ENCODE data around the gene SFXN3. TPM values are rescaled to one million over a fixed set of nuclear protein-coding genes. Genes with fewer than 3 reads are reported as not detected.

SFXN3 gene
- total RNA-seq, 1 donor from 2014 or later = 14.1 TPM

DNA sequence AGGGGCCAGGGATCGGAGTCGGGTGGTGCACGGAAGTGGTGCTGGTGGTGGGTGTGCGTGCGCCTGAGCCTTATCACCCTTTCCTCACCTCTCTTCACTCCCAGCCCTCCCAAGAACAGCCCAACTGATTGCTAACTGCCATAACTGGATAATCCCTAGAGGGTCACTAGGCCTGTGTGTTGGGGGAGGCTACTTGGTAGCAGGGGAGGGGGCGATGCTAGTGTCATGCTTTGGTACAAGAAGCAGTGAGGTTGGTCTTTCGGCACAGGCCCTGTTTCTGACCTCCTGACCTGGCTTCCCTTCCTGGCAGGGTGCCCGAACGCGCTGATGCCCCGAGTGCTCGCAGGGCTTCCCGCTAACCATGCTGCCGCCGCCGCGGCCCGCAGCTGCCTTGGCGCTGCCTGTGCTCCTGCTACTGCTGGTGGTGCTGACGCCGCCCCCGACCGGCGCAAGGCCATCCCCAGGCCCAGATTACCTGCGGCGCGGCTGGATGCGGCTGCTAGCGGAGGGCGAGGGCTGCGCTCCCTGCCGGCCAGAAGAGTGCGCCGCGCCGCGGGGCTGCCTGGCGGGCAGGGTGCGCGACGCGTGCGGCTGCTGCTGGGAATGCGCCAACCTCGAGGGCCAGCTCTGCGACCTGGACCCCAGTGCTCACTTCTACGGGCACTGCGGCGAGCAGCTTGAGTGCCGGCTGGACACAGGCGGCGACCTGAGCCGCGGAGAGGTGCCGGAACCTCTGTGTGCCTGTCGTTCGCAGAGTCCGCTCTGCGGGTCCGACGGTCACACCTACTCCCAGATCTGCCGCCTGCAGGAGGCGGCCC lies 31.4 kb downstream of the SFXN3 start:
- intact Hi-C loops (cut with DNase I) = no loop called here
- ATAC-seq (no peak), DNase-seq (ENCODE audit: missing footprints) (peak; percentile 81)

DNA sequence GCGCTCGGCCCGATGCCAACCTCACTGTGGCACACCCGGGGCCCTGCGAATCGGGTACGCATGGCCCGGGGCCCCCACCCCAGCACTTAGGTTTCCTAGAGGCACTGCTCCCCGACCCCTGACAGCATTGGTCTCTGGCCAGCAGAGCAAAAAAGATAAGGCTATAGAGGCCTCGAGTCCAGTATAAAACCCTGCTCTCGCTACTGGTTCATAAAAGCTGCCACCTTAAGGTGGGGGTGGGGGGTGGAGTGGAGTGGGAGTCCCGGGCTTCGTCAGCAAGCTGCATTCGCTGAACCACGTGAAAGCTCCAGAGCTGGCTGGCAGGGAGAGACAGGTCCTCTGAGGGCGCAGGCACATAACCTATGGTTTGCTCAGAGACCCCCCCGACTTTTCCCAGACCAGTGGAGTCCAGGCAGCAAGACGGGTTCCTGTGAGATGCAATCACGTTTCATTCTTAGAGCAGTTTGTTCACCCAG lies 32.1 kb downstream of the SFXN3 start:
- no peak for DNase-seq (ENCODE audit: missing footprints)
- ATAC-seq = no peak
- intact Hi-C loops (cut with DNase I) = no loop called here

- ATAC-seq = no peak
- no peak for DNase-seq (ENCODE audit: missing footprints)
- intact Hi-C loops (cut with DNase I) = no loop called here
Measured at GRCh38 chr10:101063548-101064414, 32.7 kb downstream of the SFXN3 start.

GRCh38 chr10:101064415-101065030 lies 33.5 kb downstream of the SFXN3 start:
- ATAC-seq = no peak
- intact Hi-C loops (cut with DNase I) = no loop called here

DNA sequence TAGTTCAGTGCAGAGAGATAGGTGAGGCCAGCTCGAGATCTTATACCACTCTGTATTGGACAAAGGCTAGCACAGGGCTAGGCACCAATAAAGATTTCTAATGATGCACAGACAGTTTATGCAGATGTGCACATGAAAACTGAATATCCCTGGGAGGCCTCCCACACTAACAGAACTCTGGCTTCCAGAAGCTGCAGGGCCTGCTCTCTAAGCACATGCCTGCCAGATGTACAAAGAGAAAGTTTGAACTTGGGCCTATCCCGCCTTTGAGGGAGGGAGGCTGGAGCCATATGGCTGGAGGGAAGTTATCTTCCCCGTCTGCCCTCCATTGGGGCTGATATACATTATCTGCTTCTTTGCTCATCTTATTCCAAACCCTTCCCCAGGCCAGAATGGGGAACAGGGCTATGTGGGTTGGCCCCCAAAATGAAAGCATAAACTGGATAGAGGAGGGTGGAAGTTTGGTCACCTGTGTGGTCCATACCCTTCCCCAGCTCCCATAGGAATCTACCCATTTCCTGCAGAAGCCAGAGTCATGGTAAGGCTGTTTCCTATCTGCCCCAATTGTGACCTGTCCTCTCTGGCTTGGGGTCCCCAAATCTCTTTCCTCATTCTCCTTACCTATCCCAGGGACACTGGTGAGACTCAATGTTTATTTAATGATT lies 34.6 kb downstream of the SFXN3 start:
- ATAC-seq = no peak
- DNase-seq (ENCODE audit: missing footprints) = no peak
- intact Hi-C loops (cut with DNase I) = loop anchor here (2.0 kb wide), 1 partner anchor 23 kb away; no protein-coding TSS in a partner anchor

More at GRCh38 chr10:101064415-101065030, 33.5 kb downstream of the SFXN3 start:
- DNase-seq (ENCODE audit: missing footprints) = no peak

DNA sequence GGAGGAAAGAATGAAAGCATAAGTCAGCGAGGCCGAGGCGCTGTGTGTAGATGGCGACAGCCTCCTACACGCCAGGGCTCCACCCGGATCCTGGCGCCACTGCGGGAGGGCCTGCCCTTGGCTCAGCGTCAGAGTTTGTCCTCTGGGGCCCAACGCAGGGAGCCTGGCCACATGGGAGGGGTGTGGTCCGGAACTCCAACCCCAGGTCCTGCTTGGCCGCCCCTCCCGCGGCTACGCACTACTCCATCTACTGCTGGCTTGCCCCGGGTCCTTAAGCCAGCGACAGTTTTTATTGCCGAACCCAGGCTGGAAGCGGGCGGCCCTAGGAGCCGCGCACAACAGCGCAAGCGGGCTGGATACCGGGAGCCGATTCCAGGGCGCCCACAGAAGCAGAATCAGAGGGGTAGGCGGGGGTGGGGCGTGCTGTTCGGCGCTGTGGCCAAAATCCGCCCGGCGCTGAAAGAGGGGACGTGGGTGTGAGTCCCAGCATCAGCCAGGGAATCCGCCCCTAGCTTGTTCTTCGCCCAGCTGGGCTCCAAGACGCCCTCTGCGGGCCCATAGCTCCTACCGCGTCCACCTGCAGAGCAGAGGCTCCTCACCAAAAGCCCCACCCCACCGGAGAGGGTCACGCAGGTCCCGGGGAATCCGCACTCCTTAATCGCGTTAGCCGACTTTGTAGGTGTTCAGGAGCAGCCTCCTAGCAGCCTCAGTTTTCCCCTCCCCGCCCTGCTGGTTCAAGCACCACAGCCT lies 35.3 kb downstream of the SFXN3 start:
- intact Hi-C loops (cut with DNase I) = loop anchor here (2.0 kb wide), 1 partner anchor 24 kb away; no protein-coding TSS in a partner anchor
- peak; percentile 88 for DNase-seq (ENCODE audit: missing footprints)
- ATAC-seq = peak; percentile 58

- ATAC-seq (peak; percentile 0), DNase-seq (ENCODE audit: missing footprints) (no peak)
- intact Hi-C loops (cut with DNase I) = loop anchor here (2.0 kb wide), 1 partner anchor 24 kb away; no protein-coding TSS in a partner anchor
Measured at GRCh38 chr10:101066896-101067355, 35.9 kb downstream of the SFXN3 start.

- peak; percentile 45 for ATAC-seq
- no peak for DNase-seq (ENCODE audit: missing footprints)
- intact Hi-C loops (cut with DNase I) = loop anchor here (2.0 kb wide), 2 partner anchors 25 to 73 kb away; no protein-coding TSS in a partner anchor
Measured at GRCh38 chr10:101067356-101068083, 36.5 kb downstream of the SFXN3 start.

DNA sequence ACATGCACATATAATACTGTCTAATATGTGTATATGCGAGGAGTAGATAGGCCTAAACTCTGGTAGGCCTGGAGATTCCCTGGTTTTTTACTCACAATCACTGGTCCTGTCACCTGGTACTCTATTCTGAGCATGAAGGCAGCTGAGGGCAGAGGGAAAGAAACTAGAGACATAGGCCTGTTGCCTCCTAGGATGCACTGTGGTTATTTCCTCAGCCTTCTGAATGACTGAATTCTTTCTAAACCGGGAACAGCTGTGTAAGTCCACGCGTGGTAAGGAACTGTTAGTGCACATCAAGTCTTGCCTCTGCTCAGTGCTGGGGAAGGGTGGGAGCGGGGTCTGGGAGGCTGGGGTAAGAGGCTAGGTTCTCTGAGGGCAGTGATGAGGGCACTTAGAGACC lies 38.4 kb downstream of the SFXN3 start:
- intact Hi-C loops (cut with DNase I) = loop anchor here (2.0 kb wide), 1 partner anchor 75 kb away; no protein-coding TSS in a partner anchor
- no peak for DNase-seq (ENCODE audit: missing footprints)
- no peak for ATAC-seq

DNA sequence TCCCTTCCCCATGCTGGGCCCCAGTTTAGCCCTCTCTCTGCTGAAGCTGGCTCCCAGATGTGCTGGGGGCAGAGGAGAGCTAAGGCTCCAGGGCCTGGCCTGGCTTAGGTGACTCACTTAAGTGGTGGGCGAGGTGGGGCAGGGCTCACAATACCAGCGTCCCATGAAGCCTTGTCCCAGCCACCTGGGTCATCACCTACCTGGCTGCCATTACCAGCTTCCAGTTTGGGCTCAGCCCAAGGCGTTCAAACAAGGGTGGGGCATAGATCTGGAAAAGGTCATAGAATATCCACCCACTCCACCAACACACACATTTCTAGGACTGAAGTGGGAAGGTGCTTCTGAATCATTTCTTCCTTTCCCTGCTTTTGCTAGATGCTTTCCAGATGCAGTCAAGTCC lies 39.1 kb downstream of the SFXN3 start:
- DNase-seq (ENCODE audit: missing footprints) (no peak), ATAC-seq (no peak)
- intact Hi-C loops (cut with DNase I) = no loop called here

- ATAC-seq = no peak
- no peak for DNase-seq (ENCODE audit: missing footprints)
- intact Hi-C loops (cut with DNase I) = no loop called here
Measured at GRCh38 chr10:101071267-101071884, 40.3 kb downstream of the SFXN3 start.

GRCh38 chr10:101071885-101072433 lies 40.9 kb downstream of the SFXN3 start:
- no peak for DNase-seq (ENCODE audit: missing footprints)
- peak; percentile 49 for ATAC-seq
- intact Hi-C loops (cut with DNase I) = no loop called here

DNA sequence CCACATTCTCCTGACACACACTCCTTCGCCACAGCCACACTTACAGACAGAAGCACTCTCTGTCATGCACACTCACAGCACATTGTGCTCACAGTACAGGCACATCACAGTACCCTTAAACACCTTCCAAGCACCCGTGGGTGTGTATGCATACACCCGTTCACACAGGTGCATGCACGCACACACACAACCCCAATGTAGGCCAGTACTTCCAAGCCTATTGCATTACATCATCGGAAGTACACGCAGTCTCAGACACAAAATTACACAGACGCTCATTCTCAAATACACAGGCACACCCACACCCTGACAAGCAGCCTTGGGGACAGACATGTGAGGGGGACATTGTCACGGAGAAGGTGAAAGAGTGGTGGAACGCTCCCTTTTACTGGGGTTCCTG lies 41.9 kb downstream of the SFXN3 start:
- no peak for DNase-seq (ENCODE audit: missing footprints)
- intact Hi-C loops (cut with DNase I) = no loop called here

GRCh38 chr10:101073631-101074030 lies 42.6 kb downstream of the SFXN3 start:
- no peak for DNase-seq (ENCODE audit: missing footprints)
- intact Hi-C loops (cut with DNase I) = no loop called here
- no peak for ATAC-seq

More for the DNA sequence above, 41.9 kb downstream of the SFXN3 start:
- no peak for ATAC-seq

DNA sequence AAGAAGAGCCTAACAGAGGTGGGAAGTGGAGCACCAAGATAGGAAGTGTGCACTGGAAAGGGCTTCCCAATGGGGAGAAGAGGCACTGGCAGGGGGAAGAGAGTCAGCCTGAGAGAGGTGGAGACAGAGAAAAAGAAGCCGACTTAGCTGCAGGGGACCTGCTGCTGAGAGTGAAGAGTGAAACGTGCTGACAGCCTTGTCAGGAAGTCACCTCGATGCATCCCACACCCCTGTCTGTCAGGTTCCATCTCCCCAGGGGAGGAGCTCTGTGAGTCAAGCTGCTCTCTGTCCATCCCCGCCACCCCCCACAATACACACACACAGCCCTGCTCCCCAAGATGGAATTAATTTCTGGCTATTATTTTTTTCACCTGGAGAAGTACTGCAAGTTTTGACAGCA lies 44.7 kb downstream of the SFXN3 start:
- ATAC-seq = no peak
- no peak for DNase-seq (ENCODE audit: missing footprints)
- intact Hi-C loops (cut with DNase I) = no loop called here

DNA sequence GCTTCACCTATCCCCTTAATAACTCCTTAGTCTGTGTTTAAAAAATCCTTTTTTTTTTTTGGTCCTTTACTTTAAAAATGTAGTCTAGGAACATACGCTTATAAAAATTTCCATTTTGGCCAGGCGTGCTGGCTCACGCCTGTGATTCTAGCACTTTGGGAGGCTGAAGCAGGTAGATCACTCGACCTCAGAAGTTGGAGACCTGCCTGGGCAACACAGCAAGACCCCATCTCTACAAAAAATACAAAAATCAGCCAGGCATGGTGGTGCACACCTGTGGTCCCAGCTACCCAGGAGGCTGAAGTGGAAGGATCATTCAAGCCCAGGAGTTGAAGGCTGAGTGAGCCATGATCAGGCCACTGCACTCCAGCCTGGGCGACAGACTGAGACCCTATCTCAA lies 45.6 kb downstream of the SFXN3 start:
- ATAC-seq = no peak
- DNase-seq (ENCODE audit: missing footprints) = no peak

More for the DNA sequence above, 45.6 kb downstream of the SFXN3 start:
- intact Hi-C loops (cut with DNase I) = no loop called here
